ENCODE results near the gene SEMA5A. TPM values are rescaled to one million over a fixed set of nuclear protein-coding genes. Genes with fewer than 3 reads are reported as not detected.

Gene SEMA5A
- total RNA-seq, 5 donors from 2014 or later (not counting 1 experiment from before 2014, with no cell fraction given), result 0.60 to 5.1 (median 1.5) TPM

DNA sequence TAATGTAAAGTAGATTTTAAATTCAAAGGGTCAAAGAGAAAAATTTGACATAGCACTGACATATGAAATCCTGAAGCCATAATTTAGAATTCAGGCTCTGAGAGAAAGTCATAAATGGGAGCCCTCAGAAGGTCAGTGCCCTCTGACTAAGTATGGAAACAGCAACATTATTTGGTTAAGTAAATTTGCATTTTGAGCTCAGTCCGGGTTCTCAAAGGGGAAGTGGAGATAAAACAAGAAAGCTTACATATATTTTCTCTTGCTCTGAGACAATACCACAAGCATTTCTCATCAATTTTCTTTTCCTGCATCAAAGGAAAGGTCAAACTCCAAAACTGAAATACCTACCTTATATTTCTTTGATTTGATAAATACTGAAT, 348.0 kb downstream of the SEMA5A start:
- ChIA-PET CTCF (no interaction called here), POLR2A (no interaction called here)
- Histone ChIP-seq H3K4me1 (ENCODE audit: control insufficient read depth in 1 of 2, extremely low read depth in 1 of 2, insufficient read depth in 2 of 2, low read length in 2 of 2) (no peaks in the 10 kb centered on the region), H3K27ac (ENCODE audit: low read length) (no peak overlapping the region), H3K27me3 (replicated peaks in 1 of 2; ENCODE audit: control insufficient read depth in 2 of 2, extremely low read depth in 1 of 2, insufficient read depth in 2 of 2, low read length in 1 of 2) (no peaks in the 10 kb centered on the region), H3K4me3 (ENCODE audit: control insufficient read depth in 1 of 2, extremely low read depth in 1 of 2, low read length in 1 of 2) (no peak overlapping the region), H3K36me3 (ENCODE audit: control insufficient read depth in 2 of 2, extremely low read depth in 1 of 2, insufficient read depth in 1 of 2, low read length in 1 of 2) (no peaks in the 10 kb centered on the region), H3K9me3 (no peaks in the 10 kb centered on the region)
- WGBS (ENCODE audit: insufficient coverage), result no CpG with 5 or more reads among the region's 1 CpG
- peaks cover 0 to 5% (median 5%) of the 10 kb centered on the region in 3 donors for H3K9me3 Mint-ChIP-seq
- H3K4me3 Mint-ChIP-seq, result no peak overlapping the region
- no peaks in the 10 kb centered on the region for H3K36me3 Mint-ChIP-seq
- no peak for ATAC-seq (replicated peaks in 1 of 4)
- H3K4me1 Mint-ChIP-seq, result no peaks in the 10 kb centered on the region
- H3K27ac Mint-ChIP-seq, result no peak overlapping the region
- no peaks in the 10 kb centered on the region for H3K27me3 Mint-ChIP-seq
- DNase-seq, result no peak

DNA sequence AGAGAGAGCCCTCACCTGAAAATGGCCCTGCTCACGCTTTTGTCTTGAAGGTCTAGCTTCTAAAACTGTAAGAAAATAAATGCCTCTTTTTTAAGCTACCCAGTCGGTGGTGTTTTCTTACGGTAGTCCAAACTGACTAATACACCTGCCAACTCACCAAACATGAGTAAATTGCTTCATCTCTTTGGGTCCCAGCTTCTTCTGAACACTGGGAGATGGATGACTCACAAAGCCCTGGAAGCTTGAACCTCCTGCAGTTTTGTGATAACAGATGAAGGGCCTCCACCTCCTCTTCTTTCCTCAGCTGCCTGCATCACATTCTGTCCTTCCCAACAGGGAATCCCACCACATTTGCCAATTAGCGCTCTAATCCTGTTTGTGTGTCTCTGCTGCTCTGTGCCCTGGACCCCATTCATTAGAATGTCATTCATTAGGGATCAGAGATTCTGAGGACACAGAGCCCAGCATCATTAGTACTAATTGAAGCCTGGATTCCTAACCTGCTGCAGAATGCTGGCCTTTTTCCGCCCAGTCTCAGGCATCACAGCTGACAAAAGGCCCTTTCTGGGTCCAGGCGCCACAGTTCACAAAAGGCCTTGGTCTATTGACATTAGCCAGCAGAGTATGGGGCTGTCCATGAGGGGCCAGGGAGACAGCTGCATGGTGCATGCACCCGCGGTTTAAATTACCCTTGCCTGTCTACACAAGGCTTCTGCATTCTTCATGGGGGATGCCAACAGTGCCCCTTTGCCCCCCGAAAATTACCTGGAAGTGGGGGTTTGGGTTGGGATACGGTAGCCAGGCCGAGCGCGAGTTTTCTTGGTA, 349.3 kb downstream of the SEMA5A start:
- H3K27me3 Mint-ChIP-seq, result no peaks in the 10 kb centered on the region
- no peak for DNase-seq
- CTCF ChIA-PET, result no interaction called here
- H3K27ac ChIP-seq (ENCODE audit: low read length), result no peak overlapping the region
- no peaks in the 10 kb centered on the region for H3K4me1 Mint-ChIP-seq
- H3K4me3 Mint-ChIP-seq, result no peak overlapping the region
- H3K36me3 Mint-ChIP-seq, result no peaks in the 10 kb centered on the region
- POLR2A ChIA-PET, result no interaction called here
- no peak overlapping the region for H3K27ac Mint-ChIP-seq
- H3K9me3 ChIP-seq, result no peaks in the 10 kb centered on the region
- 79% methylated on average over 12 of the region's 13 CpGs for WGBS (ENCODE audit: insufficient coverage)
- no peak for ATAC-seq (replicated peaks in 1 of 4)
- H3K4me1 ChIP-seq (ENCODE audit: control insufficient read depth in 1 of 2, extremely low read depth in 1 of 2, insufficient read depth in 2 of 2, low read length in 2 of 2), result no peaks in the 10 kb centered on the region
- no peak overlapping the region for H3K4me3 ChIP-seq (ENCODE audit: control insufficient read depth in 1 of 2, extremely low read depth in 1 of 2, low read length in 1 of 2)
- H3K9me3 Mint-ChIP-seq, result peaks cover 0 to 5% (median 2%) of the 10 kb centered on the region in 3 donors
- H3K27me3 ChIP-seq (replicated peaks in 1 of 2; ENCODE audit: control insufficient read depth in 2 of 2, extremely low read depth in 1 of 2, insufficient read depth in 2 of 2, low read length in 1 of 2), result no peaks in the 10 kb centered on the region
- H3K36me3 ChIP-seq (ENCODE audit: control insufficient read depth in 2 of 2, extremely low read depth in 1 of 2, insufficient read depth in 1 of 2, low read length in 1 of 2), result no peaks in the 10 kb centered on the region

DNA sequence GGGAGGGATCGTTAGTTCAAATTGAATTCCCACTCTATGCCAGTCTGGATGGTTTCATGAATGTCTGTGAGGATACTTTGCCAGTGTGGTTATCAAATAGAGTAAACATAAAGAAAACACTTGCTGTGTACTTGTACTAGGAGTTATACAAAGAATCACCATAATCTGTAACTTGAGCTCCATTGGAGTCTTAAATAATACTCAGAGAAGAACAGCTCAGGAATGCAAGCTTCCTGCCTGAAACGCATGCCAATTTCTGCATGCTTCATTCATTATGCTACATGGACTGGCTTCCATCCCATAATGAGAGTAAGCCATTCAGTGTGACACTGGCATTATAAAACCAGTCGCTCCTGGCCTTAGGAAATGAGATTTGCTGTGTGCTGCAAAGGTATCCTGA, 351.4 kb downstream of the SEMA5A start:
- ChIA-PET POLR2A (no interaction called here), CTCF (no interaction called here)
- Histone ChIP-seq H3K27me3 (replicated peaks in 1 of 2; ENCODE audit: control insufficient read depth in 2 of 2, extremely low read depth in 1 of 2, insufficient read depth in 2 of 2, low read length in 1 of 2) (no peaks in the 10 kb centered on the region), H3K4me3 (ENCODE audit: control insufficient read depth in 1 of 2, extremely low read depth in 1 of 2, low read length in 1 of 2) (no peak overlapping the region), H3K9me3 (no peaks in the 10 kb centered on the region), H3K27ac (ENCODE audit: low read length) (no peak overlapping the region), H3K36me3 (ENCODE audit: control insufficient read depth in 2 of 2, extremely low read depth in 1 of 2, insufficient read depth in 1 of 2, low read length in 1 of 2) (no peaks in the 10 kb centered on the region), H3K4me1 (ENCODE audit: control insufficient read depth in 1 of 2, extremely low read depth in 1 of 2, insufficient read depth in 2 of 2, low read length in 2 of 2) (no peaks in the 10 kb centered on the region)
- Mint-ChIP-seq H3K4me3 (no peak overlapping the region), H3K27ac (no peak overlapping the region), H3K9me3 (peaks cover 0 to 12% (median 0%) of the 10 kb centered on the region in 3 donors), H3K4me1 (no peaks in the 10 kb centered on the region), H3K27me3 (no peaks in the 10 kb centered on the region), H3K36me3 (no peaks in the 10 kb centered on the region)
- WGBS (ENCODE audit: insufficient coverage), result 63% methylated on average over 1 of the region's 3 CpGs
- DNase-seq (no peak), ATAC-seq (replicated peaks in 1 of 4) (no peak)

DNA sequence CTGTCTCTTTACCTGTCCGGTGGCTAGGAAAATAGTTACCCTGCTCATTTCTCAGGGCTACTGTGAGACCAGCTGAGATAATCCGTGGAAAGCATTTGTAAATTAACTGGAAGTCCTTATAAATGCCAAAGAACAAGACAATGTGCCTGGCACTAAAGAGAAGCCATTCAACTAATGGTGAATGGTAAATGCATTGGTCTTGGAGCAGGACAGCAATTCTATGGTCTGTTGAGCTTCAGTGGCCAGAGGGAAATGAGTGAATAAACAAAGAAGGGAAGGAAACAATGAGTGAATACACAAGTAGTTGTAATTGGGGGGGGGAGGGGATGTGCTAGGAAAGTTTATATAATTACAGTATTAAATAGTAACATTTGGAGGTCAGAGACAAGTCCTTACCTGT, 353.6 kb downstream of the SEMA5A start:
- Histone ChIP-seq H3K9me3 (no peaks in the 10 kb centered on the region), H3K4me3 (ENCODE audit: control insufficient read depth in 1 of 2, extremely low read depth in 1 of 2, low read length in 1 of 2) (no peak overlapping the region), H3K4me1 (ENCODE audit: control insufficient read depth in 1 of 2, extremely low read depth in 1 of 2, insufficient read depth in 2 of 2, low read length in 2 of 2) (no peaks in the 10 kb centered on the region), H3K27me3 (replicated peaks in 1 of 2; ENCODE audit: control insufficient read depth in 2 of 2, extremely low read depth in 1 of 2, insufficient read depth in 2 of 2, low read length in 1 of 2) (no peaks in the 10 kb centered on the region), H3K36me3 (ENCODE audit: control insufficient read depth in 2 of 2, extremely low read depth in 1 of 2, insufficient read depth in 1 of 2, low read length in 1 of 2) (no peaks in the 10 kb centered on the region), H3K27ac (ENCODE audit: low read length) (no peak overlapping the region)
- WGBS (ENCODE audit: insufficient coverage), result 50% methylated on average over 1 of the region's 2 CpGs
- H3K9me3 Mint-ChIP-seq, result peaks cover 0 to 13% (median 5%) of the 10 kb centered on the region in 3 donors
- no peak for DNase-seq
- H3K36me3 Mint-ChIP-seq, result no peaks in the 10 kb centered on the region
- H3K27ac Mint-ChIP-seq, result no peak overlapping the region
- no peaks in the 10 kb centered on the region for H3K4me1 Mint-ChIP-seq
- H3K4me3 Mint-ChIP-seq, result no peak overlapping the region
- ChIA-PET CTCF (no interaction called here), POLR2A (no interaction called here)
- no peaks in the 10 kb centered on the region for H3K27me3 Mint-ChIP-seq
- ATAC-seq (replicated peaks in 1 of 4), result no peak

DNA sequence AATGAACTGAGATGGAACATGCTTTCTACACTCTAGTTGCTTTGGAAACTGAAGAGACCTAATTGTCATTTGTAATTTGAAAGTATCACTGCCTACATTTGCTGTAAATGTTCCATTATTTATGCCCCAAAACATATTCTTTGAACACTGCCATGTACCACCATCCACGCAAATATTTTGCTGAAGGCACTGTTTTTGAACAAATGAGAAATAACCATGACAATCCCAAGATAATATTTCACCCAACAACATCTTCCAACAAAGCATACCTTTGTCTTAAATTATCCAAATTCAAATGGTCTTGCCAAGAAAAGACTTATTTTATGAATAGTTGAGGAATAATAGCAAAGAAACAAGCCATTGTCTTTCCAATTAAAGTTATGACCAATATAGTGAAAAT, 356.2 kb downstream of the SEMA5A start:
- Histone ChIP-seq H3K4me3 (ENCODE audit: control insufficient read depth in 1 of 2, extremely low read depth in 1 of 2, low read length in 1 of 2) (no peak overlapping the region), H3K36me3 (ENCODE audit: control insufficient read depth in 2 of 2, extremely low read depth in 1 of 2, insufficient read depth in 1 of 2, low read length in 1 of 2) (no peaks in the 10 kb centered on the region), H3K4me1 (ENCODE audit: control insufficient read depth in 1 of 2, extremely low read depth in 1 of 2, insufficient read depth in 2 of 2, low read length in 2 of 2) (no peaks in the 10 kb centered on the region), H3K27me3 (replicated peaks in 1 of 2; ENCODE audit: control insufficient read depth in 2 of 2, extremely low read depth in 1 of 2, insufficient read depth in 2 of 2, low read length in 1 of 2) (no peaks in the 10 kb centered on the region), H3K9me3 (no peaks in the 10 kb centered on the region), H3K27ac (ENCODE audit: low read length) (no peak overlapping the region)
- H3K9me3 Mint-ChIP-seq, result peaks cover 0 to 18% (median 5%) of the 10 kb centered on the region in 3 donors
- H3K4me3 Mint-ChIP-seq, result no peak overlapping the region
- H3K36me3 Mint-ChIP-seq, result no peaks in the 10 kb centered on the region
- no peaks in the 10 kb centered on the region for H3K27me3 Mint-ChIP-seq
- H3K27ac Mint-ChIP-seq, result no peak overlapping the region
- whole genome bisulfite sequencing (ENCODE audit: insufficient coverage), result 78% methylated on average over 1 of the region's 1 CpG
- ATAC-seq (replicated peaks in 1 of 4), result no peak
- CTCF ChIA-PET, result no interaction called here
- POLR2A ChIA-PET, result no interaction called here
- no peaks in the 10 kb centered on the region for H3K4me1 Mint-ChIP-seq
- DNase-seq, result no peak

DNA sequence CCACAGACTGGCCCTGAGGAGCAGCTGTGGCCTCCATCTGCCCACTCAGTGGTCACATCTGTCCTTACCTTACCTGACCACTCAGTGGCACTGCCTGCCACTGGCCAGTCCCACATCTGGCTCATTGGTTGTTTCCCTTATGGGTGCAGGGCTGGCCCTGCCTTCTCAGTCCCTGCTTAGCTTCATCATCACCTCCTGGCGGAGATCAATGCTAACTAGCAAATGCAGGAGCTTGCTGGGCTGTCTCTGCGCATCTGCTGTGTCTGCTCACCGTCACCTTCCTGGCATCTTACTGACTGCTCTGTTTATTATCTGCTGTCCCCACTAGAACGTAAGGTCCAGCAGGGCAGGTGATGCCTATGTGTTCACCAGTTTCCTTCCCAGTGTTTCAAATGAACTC, 356.9 kb downstream of the SEMA5A start:
- Mint-ChIP-seq H3K27me3 (no peaks in the 10 kb centered on the region), H3K9me3 (peaks cover 0 to 21% (median 5%) of the 10 kb centered on the region in 3 donors), H3K36me3 (no peaks in the 10 kb centered on the region), H3K27ac (no peak overlapping the region), H3K4me1 (no peaks in the 10 kb centered on the region), H3K4me3 (no peak overlapping the region)
- Histone ChIP-seq H3K9me3 (no peaks in the 10 kb centered on the region), H3K4me1 (ENCODE audit: control insufficient read depth in 1 of 2, extremely low read depth in 1 of 2, insufficient read depth in 2 of 2, low read length in 2 of 2) (no peaks in the 10 kb centered on the region), H3K27me3 (replicated peaks in 1 of 2; ENCODE audit: control insufficient read depth in 2 of 2, extremely low read depth in 1 of 2, insufficient read depth in 2 of 2, low read length in 1 of 2) (no peaks in the 10 kb centered on the region), H3K27ac (ENCODE audit: low read length) (no peak overlapping the region), H3K4me3 (ENCODE audit: control insufficient read depth in 1 of 2, extremely low read depth in 1 of 2, low read length in 1 of 2) (no peak overlapping the region), H3K36me3 (ENCODE audit: control insufficient read depth in 2 of 2, extremely low read depth in 1 of 2, insufficient read depth in 1 of 2, low read length in 1 of 2) (no peaks in the 10 kb centered on the region)
- CTCF ChIA-PET, result no interaction called here
- 77% methylated on average over 3 of the region's 4 CpGs for WGBS (ENCODE audit: insufficient coverage)
- DNase-seq (no peak), ATAC-seq (replicated peaks in 1 of 4) (no peak)
- POLR2A ChIA-PET, result no interaction called here

Measured in T-cell (primary cell).